Uterus (tissue), 4 donors: ENCODE data around the gene OBSCN. TPM values are rescaled to one million over a fixed set of nuclear protein-coding genes. Genes with fewer than 3 reads are reported as not detected.

Experiments used
- DNase-seq, 2 donors: peaks; one replicate each; pipeline ENCODE4 v3.0.0-alpha.2; 2019 to 2020
- H3K27ac ChIP-seq, 2 donors: fragments of 200-600 bp; sonication (generic); 1 replicate in 1 of 2; 2 replicates in 1 of 2; pipeline ENCODE4 v1.5.1; 2016 to 2018
- H3K27me3 ChIP-seq, 2 donors: fragments of 200-600 bp; sonication (generic); one replicate each; pipeline ENCODE4 v1.5.1; 2018 to 2019; ENCODE audit warnings: control low read depth in 1 of 2
- H3K36me3 ChIP-seq, 2 donors: fragments of 200-600 bp; sonication (generic); one replicate each; pipeline ENCODE4 v1.5.1; 2019; ENCODE audit warnings: control low read depth in 1 of 2
- H3K4me1 ChIP-seq, 2 donors: fragments of 200-600 bp; sonication (generic); one replicate each; pipeline ENCODE4 v1.5.1; 2018 to 2019; ENCODE audit warnings: control low read depth in 1 of 2
- H3K4me3 ChIP-seq, 2 donors: fragments of 200-600 bp; sonication (generic); 1 replicate in 1 of 2; 2 replicates in 1 of 2; pipeline ENCODE4 v1.5.1; 2018 to 2019; ENCODE audit warnings: mild to moderate bottlenecking in 1 of 2
- H3K9me3 ChIP-seq, 2 donors: fragments of 200-600 bp; sonication (generic); one replicate each; pipeline ENCODE4 v1.5.1; 2019; ENCODE audit warnings: control low read depth in 1 of 2
- POLR2A ChIP-seq, 2 donors: fragments of 450-650 bp; IDR thresholded peaks; one replicate each; pipeline ENCODE4 v1.6.1; 2016; ENCODE audit warnings: antibody characterized with exemption in 2 of 2, mild to moderate bottlenecking in 1 of 2, moderate library complexity in 1 of 2
- intact Hi-C: fragments of 100-400 bp; cut with DNase I; formaldehyde crosslinking; loops from one replicate; pipeline ENCODE4 v1.15.1; 2023; ENCODE audit warnings: low total_unique reads
- microRNA-seq: library from miRNA; unstranded; fragments of <30 nt; microRNA quantifications from one replicate; pipeline ENCODE4, GENCODE V29; 2016; ENCODE audit warnings: borderline microRNAs expressed, borderline replicate concordance
- total RNA-seq, 4 donors: library from RNA; depleted of rRNA in 3 of 4; stranded (reverse); fragments of >200 nt in 3 of 4; gene quantifications; one replicate each; pipeline versions ENCODE4 v1.1.0 to v1.2.4, GENCODE V29; 2014 to 2023
- TF ChIP-seq, protein P1 (sequence below), 4 experiments: fragments of 200-600 bp in 2 of 4; fragments of 450-650 bp in 2 of 4; sonication (generic) in 2 of 4; IDR thresholded peaks; one replicate each; pipeline ENCODE4 v1.5.1; 2016 to 2019; ENCODE audit warnings: antibody characterized with exemption in 4 of 4, mild to moderate bottlenecking in 2 of 4, moderate library complexity in 1 of 4
- donor health status: DM: yes; HTN: yes; CAD: no.

The OBSCN gene
- total RNA-seq, 4 donors from 2014 or later: 5.9 to 53.2 (median 22.4) TPM

- no peak for DNase-seq
Measured at GRCh38 chr1:228428412-228428811, 220.6 kb downstream of the OBSCN start.

More at GRCh38 chr1:228428412-228428811, 220.6 kb downstream of the OBSCN start:
- Histone ChIP-seq H3K4me1 (no peaks in the 10 kb centered on the region), H3K9me3 (no peaks in the 10 kb centered on the region), H3K27ac (no peak overlapping the region), H3K4me3 (no peak overlapping the region), H3K36me3 (no peaks in the 10 kb centered on the region), H3K27me3 (no peaks in the 10 kb centered on the region)
- TF ChIP-seq POLR2A (IDR thresholded peaks at IDR 0.05): no peak
- TF ChIP-seq, protein P1, sequence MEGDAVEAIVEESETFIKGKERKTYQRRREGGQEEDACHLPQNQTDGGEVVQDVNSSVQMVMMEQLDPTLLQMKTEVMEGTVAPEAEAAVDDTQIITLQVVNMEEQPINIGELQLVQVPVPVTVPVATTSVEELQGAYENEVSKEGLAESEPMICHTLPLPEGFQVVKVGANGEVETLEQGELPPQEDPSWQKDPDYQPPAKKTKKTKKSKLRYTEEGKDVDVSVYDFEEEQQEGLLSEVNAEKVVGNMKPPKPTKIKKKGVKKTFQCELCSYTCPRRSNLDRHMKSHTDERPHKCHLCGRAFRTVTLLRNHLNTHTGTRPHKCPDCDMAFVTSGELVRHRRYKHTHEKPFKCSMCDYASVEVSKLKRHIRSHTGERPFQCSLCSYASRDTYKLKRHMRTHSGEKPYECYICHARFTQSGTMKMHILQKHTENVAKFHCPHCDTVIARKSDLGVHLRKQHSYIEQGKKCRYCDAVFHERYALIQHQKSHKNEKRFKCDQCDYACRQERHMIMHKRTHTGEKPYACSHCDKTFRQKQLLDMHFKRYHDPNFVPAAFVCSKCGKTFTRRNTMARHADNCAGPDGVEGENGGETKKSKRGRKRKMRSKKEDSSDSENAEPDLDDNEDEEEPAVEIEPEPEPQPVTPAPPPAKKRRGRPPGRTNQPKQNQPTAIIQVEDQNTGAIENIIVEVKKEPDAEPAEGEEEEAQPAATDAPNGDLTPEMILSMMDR (IDR thresholded peaks at IDR 0.05): no peak
- intact Hi-C loops: no loop called here

Small RNAs within 50 kb of the gene (microRNA-seq; reads per million reads assigned to microRNA genes)
- not detected for gene MIR6742

Other genes with a start within 250 kb of the OBSCN start
- not detected for gene WNT3A, start 201.0 kb upstream of the OBSCN start, total RNA-seq
- gene ARF1, start 125.3 kb upstream of the OBSCN start, total RNA-seq: 100 to 1,000 TPM; 165 to 340 (median 203) TPM
- 10 to 100 TPM in 3 of 4 donors, not detected in 1; 10.6 to 18.6 (median 12.6) TPM for gene C1orf35, start 104.7 kb upstream of the OBSCN start, total RNA-seq
- 10 to 100 TPM; 19.4 to 43.4 (median 33.6) TPM for gene MRPL55, start 98.7 kb upstream of the OBSCN start, total RNA-seq
- gene GUK1, start 67.8 kb upstream of the OBSCN start, total RNA-seq: 100 to 1,000 TPM; 124 to 406 (median 289) TPM
- gene GJC2, start 58.1 kb upstream of the OBSCN start, total RNA-seq: 10 to 100 TPM in 2 of 4 donors, 1 to 10 TPM in 2; 2.6 to 25.8 (median 10.7) TPM
- gene IBA57, start 42.2 kb upstream of the OBSCN start, total RNA-seq: 10 to 100 TPM in 2 of 4 donors, 1 to 10 TPM in 2; 3.3 to 13.5 (median 7.5) TPM
- 10 to 100 TPM in 2 of 4 donors, 1 to 10 TPM in 2; 3.3 to 20.9 (median 11.7) TPM for gene TRIM11, start 198.8 kb downstream of the OBSCN start, total RNA-seq
- gene TRIM17, start 208.8 kb downstream of the OBSCN start, total RNA-seq: 1 to 10 TPM in 2 of 4 donors, not detected in 2; 3.2 to 5.9 TPM